Mesenteric fat pad (tissue), 1 donor: Measurements from ENCODE around the gene FBXO10. TPM values are rescaled to one million over a fixed set of nuclear protein-coding genes. Genes with fewer than 3 reads are reported as not detected.
A peak's percentile ranks its signal among the peaks of the same experiment; 100 is the strongest.

Experiments
- DNase-seq: peaks from one replicate; pipeline ENCODE4 v3.0.0-alpha.2; 2020; ENCODE audit warnings: low spot score
- total RNA-seq: library from RNA; stranded (reverse); fragmentation: NEBNext Ultra II Directional; extraction: Animal tissue kit (Norgen Biotek cat#: 25700); gene quantifications from one replicate; pipeline ENCODE4 v1.2.1, GENCODE V29; 2021
- donor health status: DM: yes; HTN: yes; CAD: no.

Gene FBXO10
- total RNA-seq, 1 donor from 2014 or later, result 10.6 TPM

DNA sequence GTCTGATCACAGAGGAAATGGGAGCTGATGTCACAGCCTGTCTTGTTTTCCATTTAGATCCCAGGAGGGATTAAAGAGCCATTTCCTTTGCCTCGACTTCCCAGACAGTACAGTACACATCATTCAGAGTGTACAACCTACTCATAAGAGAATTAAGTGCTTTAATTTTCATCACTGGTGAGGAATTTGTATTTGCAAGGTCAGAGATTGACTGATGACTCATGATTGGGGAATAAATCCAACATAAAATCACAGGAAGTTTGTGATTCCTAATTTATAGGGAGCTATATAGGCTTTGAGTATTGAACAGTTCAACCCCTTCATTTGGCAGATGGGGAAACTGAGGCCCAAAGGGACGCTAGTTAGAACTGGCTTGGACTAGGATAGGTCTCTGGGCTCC lies 20.3 kb upstream of the FBXO10 start:
- no peak for DNase-seq

DNA sequence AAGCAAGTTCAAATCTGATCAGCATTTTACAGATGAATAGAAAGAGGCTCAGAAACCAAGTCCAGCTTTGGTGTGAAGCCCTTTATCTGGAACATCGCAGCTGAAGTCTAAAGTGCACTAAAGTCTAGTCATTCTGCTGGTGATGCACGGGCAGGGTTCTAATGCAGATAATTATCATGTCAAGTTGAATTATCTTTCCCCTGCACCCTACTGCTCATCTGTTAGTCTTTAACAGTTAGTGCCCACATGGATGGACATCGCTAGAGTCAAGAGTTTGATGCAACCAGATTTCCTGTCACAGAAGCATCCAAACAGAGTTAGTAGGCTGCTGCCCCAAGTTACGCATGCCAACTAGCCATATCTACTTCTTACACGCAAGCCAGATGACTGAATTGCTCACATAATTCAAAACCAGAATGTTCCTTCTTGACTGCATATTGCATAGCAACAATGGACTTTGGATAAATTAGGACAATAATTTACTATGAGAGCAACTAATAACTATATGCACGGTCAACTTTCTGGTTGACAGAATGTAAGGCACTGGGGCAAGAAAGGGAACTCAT lies 17.8 kb upstream of the FBXO10 start:
- DNase-seq, result no peak

DNA sequence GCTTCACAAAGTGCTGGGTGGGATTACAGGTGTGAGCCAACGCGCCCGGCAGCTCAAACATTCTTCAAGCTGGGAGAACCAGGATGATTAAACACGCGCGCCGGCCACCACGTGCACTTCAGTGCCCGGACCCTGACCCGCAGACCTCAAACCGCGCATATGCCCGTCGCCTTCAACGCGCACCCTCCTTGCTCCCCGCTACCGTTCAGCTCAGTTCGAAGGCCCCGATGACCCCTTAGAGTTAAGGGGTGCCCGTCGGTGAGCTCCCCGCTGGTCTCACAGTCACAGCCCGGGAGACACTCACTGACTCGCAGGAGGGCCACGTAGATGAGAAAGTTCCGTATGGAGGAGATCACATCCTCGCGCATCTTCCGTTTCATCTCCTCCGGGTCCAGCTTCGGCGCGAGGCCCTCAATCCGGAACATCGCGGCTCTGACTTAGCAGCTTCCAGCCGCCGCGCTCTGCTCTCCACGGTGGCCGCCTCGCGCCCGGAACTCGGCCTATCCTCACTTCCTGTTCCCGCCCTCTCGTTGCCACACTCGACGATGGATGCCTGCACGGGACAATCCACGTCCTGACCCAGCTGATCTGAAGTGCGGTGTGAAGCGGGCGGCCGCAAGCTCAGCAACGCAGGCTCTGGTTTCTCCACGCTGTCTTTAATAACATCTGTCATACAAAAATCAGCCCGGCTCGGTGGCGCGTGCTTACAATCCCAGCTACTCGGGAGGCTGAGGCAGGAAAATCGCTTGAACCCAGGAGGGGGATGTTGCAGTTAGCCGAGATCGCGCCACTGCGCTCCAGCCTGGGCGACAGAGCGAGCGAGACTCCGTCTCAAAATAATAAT lies 16.1 kb upstream of the FBXO10 start, which contains the start of gene TOMM5:
TSS of gene TOMM5 (minus strand) at position 490 of the 844 bp plus-strand sequence. CDS start at position 425, 65 bp downstream.
- DNase-seq, result peak; percentile 97

DNA sequence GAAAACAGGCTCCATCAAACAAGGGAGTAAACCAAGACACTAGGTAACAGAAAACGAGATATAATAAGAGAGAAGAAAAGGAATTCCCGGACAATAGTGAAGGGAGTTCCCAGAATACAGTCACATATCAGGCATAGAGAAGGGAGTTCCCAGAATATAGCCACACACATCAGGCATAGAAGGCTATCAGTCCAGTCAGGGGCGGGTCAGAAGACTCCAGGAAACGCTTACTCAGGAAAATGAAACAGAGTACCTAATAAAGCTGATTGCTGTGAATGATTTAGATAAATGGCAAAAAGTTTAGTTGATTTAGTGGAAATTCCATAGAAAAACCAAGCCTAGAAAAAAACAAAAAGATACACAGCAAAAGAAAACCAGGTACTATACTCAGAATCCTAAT lies 11.3 kb upstream of the FBXO10 start:
- DNase-seq, result no peak

DNA sequence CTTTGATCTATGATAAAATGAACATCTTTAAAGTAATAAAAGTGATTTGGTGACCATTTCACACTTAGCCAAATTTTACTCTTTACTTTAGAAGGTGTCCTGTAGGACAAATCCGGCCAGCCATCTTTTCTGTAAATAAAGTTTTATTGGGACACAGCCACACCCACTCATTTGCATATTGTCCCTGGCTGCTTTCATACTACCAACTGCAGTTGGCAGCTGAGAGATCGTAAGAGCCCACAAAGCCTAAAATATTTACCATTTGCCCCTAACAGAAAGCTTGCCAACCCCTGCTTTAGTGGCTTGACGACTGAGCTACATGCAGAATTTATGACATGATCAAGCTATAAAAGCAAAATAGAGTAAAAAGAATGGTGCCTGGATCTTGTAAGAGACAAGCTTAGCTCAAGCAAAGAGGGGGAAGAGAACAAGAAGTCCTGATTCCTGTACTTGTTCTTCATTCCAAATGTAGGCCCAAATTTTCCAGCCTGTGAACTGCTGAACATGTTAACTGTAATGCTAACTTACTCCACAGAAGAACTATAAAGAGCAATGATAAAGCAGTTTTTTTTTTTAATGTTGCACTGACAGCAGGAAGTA lies 7.4 kb upstream of the FBXO10 start:
- DNase-seq, result no peak

DNA sequence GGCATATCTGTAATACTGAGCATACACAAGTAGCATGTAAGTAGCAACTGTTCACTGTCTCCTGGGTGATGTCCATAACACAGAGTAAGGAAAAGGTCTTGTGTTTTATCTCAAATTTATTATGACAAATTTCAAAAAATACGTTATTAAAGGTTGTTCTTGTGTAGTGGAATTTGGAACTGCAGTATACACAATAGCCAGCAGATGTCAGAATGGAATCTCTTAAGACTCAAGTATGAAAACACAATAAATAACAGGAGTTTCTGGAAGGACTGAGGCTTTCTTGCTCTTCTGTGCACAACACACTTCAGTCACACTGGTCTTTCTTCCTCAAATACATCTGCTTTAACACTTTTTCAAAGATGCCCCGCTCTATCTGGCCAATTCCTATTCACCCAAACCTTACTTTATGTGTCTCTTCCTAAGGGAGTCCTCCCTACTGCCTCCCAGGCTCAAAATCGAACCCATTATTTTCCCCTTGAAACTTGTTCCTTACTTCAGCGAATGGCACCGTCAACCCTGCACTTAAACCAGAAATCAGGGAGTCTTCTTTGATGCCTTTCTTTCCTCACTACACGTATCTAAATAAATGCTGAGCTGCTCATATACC lies 6.5 kb upstream of the FBXO10 start:
- no peak for DNase-seq

DNA sequence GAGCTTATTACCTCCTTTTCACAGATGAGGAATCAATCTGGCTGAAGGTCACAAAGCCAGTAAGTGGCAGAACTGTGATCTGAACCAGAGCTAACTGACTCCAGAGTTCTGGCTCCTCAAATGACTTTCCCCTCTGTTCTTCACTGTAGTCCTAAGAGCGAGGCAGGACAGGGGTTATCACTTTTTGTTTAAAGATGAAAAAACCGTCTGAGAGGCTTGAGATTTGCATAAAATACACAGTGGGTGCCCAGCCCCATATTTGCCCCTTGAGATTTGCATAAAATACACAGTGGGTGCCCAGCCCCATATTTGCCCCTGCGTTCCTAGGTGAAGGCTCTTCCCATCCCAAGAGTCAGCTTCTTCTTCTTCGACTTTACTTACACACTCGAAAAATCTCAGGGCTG lies 667 bp downstream of the FBXO10 start:
- no peak for DNase-seq

DNA sequence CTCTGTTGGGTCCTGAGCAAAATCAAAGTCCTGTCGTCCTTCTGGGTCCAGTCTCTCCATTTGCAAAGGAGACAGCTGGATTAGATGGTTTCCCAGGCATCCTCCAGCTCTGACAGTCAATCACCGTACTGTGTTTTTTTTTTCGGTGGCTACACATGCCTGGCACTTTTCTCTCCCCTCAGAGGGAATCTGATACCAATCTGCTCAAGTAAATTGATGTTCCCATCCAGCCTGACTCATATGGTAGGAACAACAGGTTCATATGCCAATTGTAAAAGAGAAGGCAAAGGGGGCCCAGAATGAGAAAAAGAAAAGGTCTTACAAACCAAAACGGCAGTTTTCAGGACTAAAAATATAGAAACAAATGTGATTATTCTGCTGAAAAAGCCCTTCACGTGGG lies 1.2 kb downstream of the FBXO10 start:
- no peak for DNase-seq

DNA sequence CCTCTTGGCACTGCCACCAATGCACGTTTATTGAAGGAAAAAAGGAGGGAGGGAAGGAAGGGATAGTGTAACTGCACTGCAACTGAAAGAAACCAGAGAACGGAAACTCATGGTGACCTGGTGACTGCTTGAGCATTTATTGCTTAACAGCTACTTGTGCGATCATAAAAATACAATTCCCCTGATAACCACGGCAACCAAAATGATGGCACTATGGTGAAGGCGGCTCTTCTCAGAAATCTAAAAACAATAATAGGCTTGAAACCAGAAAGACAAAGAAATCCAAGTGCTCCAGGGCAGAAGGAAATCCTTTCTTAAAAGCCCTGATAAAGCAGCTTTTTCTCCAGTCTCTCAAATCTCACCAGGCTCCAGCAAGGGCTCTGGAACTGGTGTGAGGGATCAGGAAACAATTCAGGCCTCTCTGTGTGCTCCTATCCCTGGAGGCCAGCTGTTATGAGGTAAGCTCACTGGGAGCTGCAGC lies 1.9 kb downstream of the FBXO10 start:
- DNase-seq, result no peak

DNA sequence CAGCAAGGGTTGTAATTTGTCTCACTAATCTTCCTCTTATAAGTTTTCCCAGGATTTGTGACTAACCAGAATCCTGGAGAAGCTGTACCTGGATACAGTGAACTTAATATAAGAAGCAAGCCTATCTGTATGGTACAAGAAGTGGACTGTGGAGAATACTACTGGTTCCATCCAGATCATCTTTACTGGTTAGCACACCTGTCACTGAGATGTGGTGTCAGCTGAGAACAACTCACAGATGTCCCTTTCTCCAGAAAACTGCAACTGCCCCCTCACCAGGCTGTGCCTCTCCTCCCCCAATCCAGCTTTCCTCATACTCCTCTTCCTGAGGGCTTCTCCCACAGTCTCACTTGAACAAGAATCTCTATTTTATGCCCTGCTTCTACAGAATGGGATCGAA lies 4.9 kb downstream of the FBXO10 start:
- no peak for DNase-seq

DNA sequence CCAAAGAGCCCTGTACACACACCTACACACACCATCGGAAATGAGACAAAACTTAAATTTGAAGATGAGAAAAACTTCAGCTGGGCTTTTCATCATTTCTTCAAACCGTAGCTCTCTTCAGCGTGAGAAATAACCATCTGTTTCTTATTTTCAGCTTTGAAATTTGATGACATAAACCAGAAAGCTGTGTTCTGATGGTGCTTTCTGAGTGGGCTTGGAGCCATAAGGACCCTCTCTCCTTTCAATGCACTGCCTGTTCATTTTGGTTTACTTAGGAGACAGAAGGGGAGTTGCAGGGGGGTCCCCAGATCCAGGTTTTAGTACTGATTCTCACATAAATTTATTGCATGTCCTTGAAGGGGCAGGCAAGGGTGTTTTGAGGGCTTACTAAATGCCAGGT lies 9.5 kb downstream of the FBXO10 start:
- DNase-seq, result no peak

DNA sequence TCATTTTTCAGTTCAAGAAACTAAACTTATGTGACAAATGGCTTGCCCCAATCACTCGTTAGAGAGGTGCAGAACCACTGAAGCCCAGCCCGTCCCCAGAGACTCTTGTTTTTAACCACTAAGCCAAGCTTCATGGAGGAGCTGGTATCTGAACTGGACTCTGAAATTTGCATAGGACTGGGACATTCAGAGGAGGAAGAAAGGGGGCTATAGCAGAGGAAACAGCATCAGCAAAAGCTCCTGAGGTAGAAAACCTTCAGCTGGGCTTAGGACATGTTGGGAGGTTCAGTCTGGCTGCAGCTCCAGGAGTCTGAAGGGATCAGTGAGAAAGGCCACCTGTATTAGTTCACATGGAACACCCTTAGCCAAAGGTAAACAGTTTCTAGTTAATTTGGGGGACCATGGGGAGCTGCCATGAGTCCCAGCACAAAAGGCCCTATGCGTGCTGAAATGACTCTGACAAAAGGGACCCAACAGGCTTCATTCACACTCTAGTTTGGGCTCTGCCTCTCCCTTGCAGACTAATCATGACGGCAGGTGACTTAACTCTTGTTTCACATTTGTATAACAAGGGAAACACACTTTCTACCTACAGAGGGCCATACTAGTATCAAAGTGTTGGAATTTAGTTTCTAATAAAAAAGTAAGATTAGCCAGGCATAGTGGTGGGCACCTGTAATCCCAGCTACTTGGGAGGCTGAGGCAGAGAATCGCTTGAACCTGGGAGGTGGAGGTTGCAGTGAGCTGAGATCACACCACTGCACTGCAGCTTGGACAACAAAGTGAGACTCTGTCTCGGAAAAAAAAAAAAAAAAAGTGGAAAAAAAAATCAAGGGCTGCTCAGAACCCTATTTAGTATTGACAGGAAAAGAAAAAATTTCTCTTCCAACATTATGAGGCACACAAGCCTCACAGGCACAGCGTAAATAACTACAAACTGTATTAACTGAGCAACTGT lies 10.2 kb downstream of the FBXO10 start:
- no peak for DNase-seq

DNA sequence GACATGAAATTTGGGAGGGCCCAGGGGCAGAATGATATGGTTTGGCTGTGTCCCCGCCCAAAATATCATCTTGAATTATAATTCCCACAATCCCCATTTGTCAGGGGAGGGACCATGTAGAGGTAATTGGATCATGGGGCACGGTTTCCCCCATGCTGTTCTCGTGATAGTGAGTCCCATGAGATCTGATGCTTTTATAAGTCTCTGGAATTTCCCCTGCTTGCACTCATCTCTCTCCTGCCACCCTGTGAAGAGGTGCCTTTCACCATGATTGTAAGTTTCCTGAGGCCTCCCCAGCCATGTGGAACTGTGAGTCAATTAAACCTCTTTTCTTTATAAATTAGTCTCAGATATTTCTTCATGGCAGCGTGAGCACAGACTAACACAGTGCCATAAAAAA lies 11.3 kb downstream of the FBXO10 start:
- DNase-seq, result no peak

DNA sequence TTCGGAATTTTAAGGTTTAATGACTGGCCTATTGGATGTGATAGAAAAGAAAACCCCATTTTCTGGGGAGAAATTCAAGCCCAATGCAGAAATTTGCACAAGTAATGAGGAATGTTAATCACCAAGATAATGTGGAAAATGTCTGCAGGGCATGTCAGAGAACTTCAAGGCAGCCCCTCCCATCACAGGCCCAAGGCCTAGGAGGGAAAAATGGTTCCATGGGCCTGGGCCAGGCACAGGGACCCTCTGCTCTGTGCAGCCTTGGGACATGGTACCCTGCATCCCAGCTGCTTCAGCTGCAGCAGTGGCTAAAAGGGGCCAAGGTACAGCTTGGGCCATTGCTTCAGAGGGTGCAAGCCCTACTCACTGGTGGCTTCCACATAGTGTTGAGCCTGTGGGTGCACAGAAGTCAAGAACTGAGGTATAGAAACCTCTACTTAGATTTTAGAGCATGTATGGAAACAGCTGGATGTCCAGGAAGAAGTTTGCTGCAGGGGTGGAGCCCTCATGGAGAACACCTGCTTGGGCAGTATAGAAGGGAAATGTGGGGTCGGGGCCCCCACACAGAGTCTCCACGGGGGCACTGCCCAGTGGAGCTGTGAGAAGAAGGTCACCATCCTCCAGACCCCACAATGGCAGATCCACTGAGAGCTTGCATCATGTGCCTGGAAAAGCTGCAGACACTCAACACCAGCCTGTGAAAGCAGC lies 12.2 kb downstream of the FBXO10 start:
- no peak for DNase-seq

DNA sequence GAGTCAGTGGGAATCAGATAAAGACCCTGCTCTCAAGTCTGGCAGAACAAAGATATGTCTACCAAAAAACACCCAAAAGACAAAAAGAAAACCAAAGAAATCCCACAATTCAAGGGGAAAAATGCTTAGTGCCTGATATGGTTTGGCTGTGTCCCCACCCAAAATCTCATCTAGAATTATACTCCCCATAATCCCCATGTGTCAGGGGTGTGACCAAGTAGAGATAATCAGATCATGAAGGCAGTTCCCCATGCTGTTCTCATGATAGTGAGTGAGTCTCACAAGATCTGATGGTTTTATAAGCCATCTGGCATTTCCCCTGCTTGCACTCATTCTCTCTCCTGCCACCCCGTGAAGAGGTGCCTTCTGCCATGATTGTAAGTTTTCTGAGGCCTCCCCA lies 13.4 kb downstream of the FBXO10 start:
- DNase-seq, result no peak

DNA sequence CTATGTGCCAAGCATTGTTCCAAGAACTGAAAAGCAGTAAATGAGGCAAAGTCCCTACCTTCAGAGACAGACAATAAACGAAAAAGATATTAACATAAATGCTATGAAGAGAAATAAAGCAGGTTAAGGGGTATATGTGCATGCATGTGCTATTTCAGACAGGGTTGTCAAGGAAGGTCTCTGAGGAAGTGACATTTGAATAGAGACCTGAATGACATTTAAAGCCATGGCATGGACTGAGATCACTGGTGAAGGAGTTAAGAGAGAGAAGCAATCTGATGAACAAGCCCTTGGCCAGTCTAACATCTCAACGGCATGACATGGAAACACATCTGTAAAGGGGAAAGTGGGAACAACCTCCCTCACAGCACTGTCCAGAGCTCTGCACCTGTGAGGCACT lies 14.5 kb downstream of the FBXO10 start:
- no peak for DNase-seq

DNA sequence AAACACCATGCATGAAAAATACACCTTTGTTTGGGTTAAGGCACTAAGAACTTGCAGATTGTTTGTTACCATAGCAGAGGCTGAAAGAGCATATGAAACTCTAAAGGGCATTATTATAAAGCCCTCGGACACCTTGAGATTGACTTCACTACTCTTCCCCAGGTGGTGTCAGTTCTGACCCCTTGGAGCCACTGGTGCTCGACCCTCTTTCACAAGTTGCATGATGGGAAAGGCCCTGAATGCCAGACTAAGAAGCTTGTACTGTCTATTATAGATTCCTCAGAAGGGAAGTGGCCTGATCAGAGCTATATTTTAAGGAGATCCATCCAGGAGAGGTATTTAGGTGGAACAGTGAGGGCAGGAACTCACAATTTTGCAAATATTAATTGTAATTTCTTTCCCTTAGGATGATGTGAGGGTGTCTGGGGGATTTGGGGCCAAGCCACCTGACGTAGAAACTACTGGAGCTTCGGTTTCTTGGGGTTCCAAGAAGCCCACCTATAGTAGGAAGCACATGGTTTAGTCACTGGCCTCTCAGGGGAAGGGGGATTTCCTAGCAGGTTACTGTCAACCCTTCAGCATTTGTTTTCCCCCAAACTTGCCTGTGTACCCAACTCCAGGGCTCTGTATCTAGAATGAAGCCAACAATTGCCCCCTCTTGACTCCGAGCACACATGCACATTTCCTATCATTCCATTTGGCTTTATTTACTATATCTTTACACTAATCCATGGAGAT lies 16.2 kb downstream of the FBXO10 start:
- no peak for DNase-seq

DNA sequence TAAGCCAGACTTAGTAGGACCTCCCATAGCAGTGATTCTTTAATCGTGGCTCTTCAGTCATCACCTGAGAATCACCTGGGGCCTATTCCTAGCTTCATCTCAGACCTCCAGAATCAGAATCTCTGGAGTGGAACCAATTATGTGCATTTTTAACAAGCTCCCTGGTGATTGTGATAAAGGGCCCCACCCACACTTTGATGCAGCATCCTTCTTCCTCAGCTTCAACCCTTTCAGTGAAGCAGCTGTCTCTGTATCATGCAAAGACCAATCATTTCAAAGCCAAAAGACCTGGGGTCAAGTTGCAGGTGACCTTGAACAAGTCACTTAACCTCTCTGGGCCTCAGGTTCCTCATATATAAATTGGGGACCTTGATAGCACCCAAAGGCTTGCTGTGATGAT lies 17.1 kb downstream of the FBXO10 start:
- DNase-seq, result no peak

DNA sequence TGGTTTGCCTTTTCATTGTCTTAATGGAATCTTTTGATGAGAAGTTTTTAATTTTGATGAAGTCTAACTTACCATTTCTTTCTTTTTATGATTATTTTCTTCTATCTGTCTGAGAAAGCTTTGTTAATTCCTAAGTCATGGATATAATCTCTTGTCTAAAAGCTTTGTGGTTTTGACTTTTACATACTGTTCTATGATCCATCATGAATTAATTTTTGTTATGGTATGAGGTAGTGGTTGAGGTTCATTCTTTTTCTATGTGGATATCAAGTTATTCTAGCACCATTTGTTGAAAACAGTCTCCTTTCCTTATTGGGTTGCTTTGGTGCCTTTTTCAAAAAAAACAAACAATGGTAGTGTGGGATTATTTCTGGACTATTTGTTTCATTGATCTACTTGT lies 20.4 kb downstream of the FBXO10 start:
- DNase-seq, result no peak
